K562 (cell line): ENCODE measurements around the gene MAST4. TPM values are rescaled to one million over a fixed set of nuclear protein-coding genes. Genes with fewer than 3 reads are reported as not detected.

Experiments used
- ATAC-seq: fragments of 200-7000 bp; cut with Tn5 transposase; 3 replicates; pipeline ENCODE4 v1.9.1; 2020; ENCODE audit warnings: moderate library complexity
- BruUV-seq: library from RNA; stranded (reverse); fragments of 400-500 nt; replicated peaks from 2 replicates; lab custom pipeline; 2021; lab: Mats Ljungman, UMichigan
- CTCF ChIA-PET: fragments of 300-600 bp; formaldehyde crosslinking; extraction: SDS; loops from one replicate; lab custom pipeline; 2021; ENCODE audit warnings: low intra/inter-chr PET ratio; lab: Yijun Ruan, JAX
- POLR2A ChIA-PET: fragments of 300-600, 350-650 bp; sonication (Branson Sonifier 250); formaldehyde crosslinking; extraction: SDS; loops from one replicate; lab custom pipeline; 2021; ENCODE audit warnings: antibody characterized with exemption, inconsistent platforms; lab: Yijun Ruan, JAX
- DNase-seq, 4 experiments: peaks; one replicate each; pipeline versions ENCODE4 v3.0.0 to v3.0.0-alpha.2; 2011 to 2018; ENCODE audit warnings: low spot score in 3 of 4, mixed read lengths in 3 of 4; ENCODE audit errors: extremely low read depth in 1 of 4
- FAIRE-seq: peaks from 2 replicates; lab custom pipeline; 2011; peaks lifted over from hg19 to GRCh38; lab: Jason Lieb, UNC
- H2AFZ ChIP-seq: 2 replicates; pipeline ENCODE4 v1.6.0; 2011; ENCODE audit warnings: low read depth, low read length, control low read depth, inconsistent platforms
- H3K27ac ChIP-seq: fragments of 200-600 bp; 3 replicates; pipeline ENCODE4 v1.8.0; 2011; ENCODE audit warnings: low read depth, mild to moderate bottlenecking, control low read depth, inconsistent platforms, low read length, moderate library complexity, mixed read lengths; ENCODE audit errors: extremely low read depth
- H3K27me3 ChIP-seq, 2 experiments: fragments of 300-600 bp in 1 of 2; 2 replicates in 1 of 2; 3 replicates in 1 of 2; pipeline versions ENCODE4 v1.6.0 to v1.8.0; 2011; ENCODE audit warnings: inconsistent platforms in 2 of 2, low read length in 2 of 2, mild to moderate bottlenecking in 1 of 2, mixed read lengths in 1 of 2, moderate library complexity in 1 of 2; ENCODE audit not compliant: control insufficient read depth in 2 of 2, insufficient read depth in 2 of 2
- H3K36me3 ChIP-seq: fragments of 300-600 bp; 3 replicates; pipeline ENCODE4 v1.8.0; 2011; ENCODE audit warnings: mild to moderate bottlenecking, low read length, inconsistent platforms; ENCODE audit not compliant: control insufficient read depth, insufficient read depth
- H3K4me1 ChIP-seq, 2 experiments: fragments of 200-600 bp in 1 of 2; replicated peaks in 1 of 2; 2 replicates in 1 of 2; 3 replicates in 1 of 2; pipeline versions ENCODE4 v1.5.1 to v1.8.0; 2011; ENCODE audit warnings: inconsistent platforms in 2 of 2, low read length in 2 of 2, mild to moderate bottlenecking in 1 of 2, mixed read lengths in 1 of 2, moderate library complexity in 1 of 2; ENCODE audit not compliant: control insufficient read depth in 2 of 2, insufficient read depth in 2 of 2
- H3K4me2 ChIP-seq: 2 replicates; pipeline ENCODE4 v1.6.1; 2011; ENCODE audit warnings: low read length, control low read depth, inconsistent platforms, mixed read lengths; ENCODE audit not compliant: insufficient read depth
- H3K4me3 ChIP-seq: fragments of 200-600 bp; sonication (generic), shearing (Covaris generic); 2 replicates; pipeline ENCODE4 v1.5.1; 2016; ENCODE audit warnings: control low read depth, inconsistent platforms
- H3K79me2 ChIP-seq: fragments of 200-600 bp; 3 replicates; pipeline ENCODE4 v1.8.0; 2011; ENCODE audit warnings: low read length, inconsistent platforms; ENCODE audit not compliant: control insufficient read depth, insufficient read depth
- H3K9ac ChIP-seq, 2 experiments: 2 replicates each; pipeline versions ENCODE4 v1.6.0 to v1.6.1; 2011; ENCODE audit warnings: low read depth in 2 of 2, low read length in 2 of 2, control low read depth in 1 of 2, inconsistent platforms in 1 of 2, mild to moderate bottlenecking in 1 of 2, mixed read lengths in 1 of 2; ENCODE audit not compliant: insufficient read depth in 1 of 2
- H3K9me1 ChIP-seq: one replicate; pipeline ENCODE4 v1.6.0; 2011; ENCODE audit warnings: inconsistent platforms, mild to moderate bottlenecking, low read length, moderate library complexity; ENCODE audit not compliant: control insufficient read depth, insufficient read depth
- H3K9me3 ChIP-seq: replicated peaks from 2 replicates; pipeline ENCODE4 v1.5.1; 2011; ENCODE audit warnings: low read depth, low read length, inconsistent platforms; ENCODE audit not compliant: control insufficient read depth, insufficient read depth
- H4K20me1 ChIP-seq: replicated peaks from 2 replicates; pipeline ENCODE4 v1.6.1; 2011; ENCODE audit warnings: low read length, inconsistent platforms, mixed read lengths; ENCODE audit not compliant: control insufficient read depth, insufficient read depth
- TFE3 ChIP-seq: fragments of 450-650 bp; formaldehyde crosslinking; IDR thresholded peaks from 2 replicates; pipeline ENCODE4 v1.4.0; 2020; ENCODE audit warnings: mild to moderate bottlenecking, mixed read lengths
- USF2 ChIP-seq: sonication (generic); formaldehyde crosslinking; IDR thresholded peaks from 2 replicates; pipeline ENCODE4 v1.5.0; 2020; ENCODE audit warnings: missing genetic modification reagents
- WGBS: fragments of 100-300 bp; shearing (Covaris generic); methylation state at CpG from one replicate; pipeline ENCODE4 v1.1.6; 2016; ENCODE audit warnings: low coverage, mixed read lengths; ENCODE audit not compliant: insufficient coverage; ENCODE audit errors: missing lambda C conversion rate; 5-methylcytosine and 5-hydroxymethylcytosine counted together
- in situ Hi-C: fragments of 300-500 bp; cut with MboI; formaldehyde crosslinking; loops from 4 replicates; pipeline ENCODE4 v1.15.0; 2018; ENCODE audit warnings: inconsistent platforms, mixed read lengths
- intact Hi-C: fragments of 100-400 bp; cut with micrococcal nuclease; formaldehyde crosslinking; loops from 2 replicates; pipeline ENCODE4 v1.14.2; 2022
- polyA plus RNA-seq, 8 experiments: library from polyadenylated mRNA; depleted of rRNA in 4 of 8; stranded (reverse) in 5 of 8; unstranded in 3 of 8; fragments of >200 nt; fragmentation: Nextera tagmentation in 2 of 8; fragmentation: Illumina TruSeq in 1 of 8; extraction: Ambion mirVana in 2 of 8; extraction: Trizol in 1 of 8; gene quantifications; 2 replicates each; pipeline versions ENCODE4 v1.2.1 to v1.2.3, GENCODE V29; 2011 to 2014; ENCODE audit warnings: inconsistent platforms in 1 of 8, missing spikeins in 1 of 8
- total RNA-seq, 7 experiments: library from RNA; depleted of rRNA in 6 of 7; stranded (reverse); fragments of >200 nt in 6 of 7; fragmentation: Illumina TruSeq in 2 of 7; extraction: Trizol in 2 of 7; gene quantifications; 2 replicates each; pipeline versions ENCODE4 v1.2.1 to v1.2.3, GENCODE V29; 2011 to 2021; ENCODE audit warnings: low replicate concordance in 1 of 7
- TF ChIP-seq, protein P1 (sequence below): conservative IDR thresholded peaks from 2 replicates; pipeline ENCODE4 v1.6.1; 2011; ENCODE audit warnings: low read depth, mild to moderate bottlenecking, low read length; ENCODE audit not compliant: control insufficient read depth

Gene MAST4
- total and polyA plus RNA-seq, 9 of the 15 experiments (the other 6 are each of a cell fraction or from before 2014, with no cell fraction given), result 0.88 to 10.1 (median 5.2) TPM

DNA sequence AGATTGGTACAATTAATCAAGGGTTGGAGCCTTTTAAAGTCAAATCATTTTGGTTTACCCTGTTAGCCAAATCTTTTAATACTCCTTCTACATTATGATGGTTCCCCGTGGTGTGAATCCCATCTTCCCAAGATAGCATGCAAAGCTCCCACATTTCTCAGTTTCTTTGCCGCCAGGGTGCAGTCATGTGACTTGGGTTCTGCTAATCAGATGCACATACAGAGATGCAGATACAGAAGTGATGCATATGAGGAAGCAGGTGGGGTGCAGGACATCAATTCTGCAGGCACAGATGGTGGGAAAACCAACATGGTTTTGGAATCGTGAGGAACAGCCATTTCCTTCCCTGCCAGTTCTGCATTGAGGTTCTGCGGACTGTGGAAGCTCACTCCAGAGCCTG, 8.4 kb upstream of the MAST4 start:
- in situ Hi-C loops, result no loop called here

More for the DNA sequence above, 8.4 kb upstream of the MAST4 start:
- Histone ChIP-seq H3K79me2 (no peaks in the 10 kb centered on the region), H3K4me1 (no peaks in the 10 kb centered on the region), H3K4me3 (no peak overlapping the region), H3K9me1 (no peaks in the 10 kb centered on the region), H3K9ac (no peak overlapping the region), H2AFZ (no peak overlapping the region), H4K20me1 (no peaks in the 10 kb centered on the region), H3K9me3 (no peaks in the 10 kb centered on the region), H3K27ac (no peak overlapping the region), H3K4me2 (no peak overlapping the region), H3K36me3 (no peaks in the 10 kb centered on the region), H3K27me3 (no peaks in the 10 kb centered on the region)
- BruUV-seq, result no TSS peak
- ATAC-seq (no peak), DNase-seq (no peak), FAIRE-seq (no peak)
- WGBS, result 0% methylated on average over 4 of the region's 4 CpGs
- intact Hi-C loops, result no loop called here
- TF ChIP-seq TFE3 (CRISPR knock-in tag) (peak; percentile 59), USF2 (CRISPR knock-in tag) (peak; percentile 21; the same call in 1 of the 2 replicates)
- TF ChIP-seq, protein P1, sequence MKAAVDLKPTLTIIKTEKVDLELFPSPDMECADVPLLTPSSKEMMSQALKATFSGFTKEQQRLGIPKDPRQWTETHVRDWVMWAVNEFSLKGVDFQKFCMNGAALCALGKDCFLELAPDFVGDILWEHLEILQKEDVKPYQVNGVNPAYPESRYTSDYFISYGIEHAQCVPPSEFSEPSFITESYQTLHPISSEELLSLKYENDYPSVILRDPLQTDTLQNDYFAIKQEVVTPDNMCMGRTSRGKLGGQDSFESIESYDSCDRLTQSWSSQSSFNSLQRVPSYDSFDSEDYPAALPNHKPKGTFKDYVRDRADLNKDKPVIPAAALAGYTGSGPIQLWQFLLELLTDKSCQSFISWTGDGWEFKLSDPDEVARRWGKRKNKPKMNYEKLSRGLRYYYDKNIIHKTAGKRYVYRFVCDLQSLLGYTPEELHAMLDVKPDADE, result no peak
- CTCF ChIA-PET, result no interaction called here
- POLR2A ChIA-PET, result no interaction called here
